MM.1S (cell line): Measurements from ENCODE around the gene RET.

Experiments
- DNase-seq: peaks from one replicate; pipeline ENCODE4 v3.0.0-alpha.2; 2015
- H2AFZ ChIP-seq: fragments of 300-600 bp; sonication (generic); 2 replicates; pipeline ENCODE4 v1.6.0; 2016; ENCODE audit warnings: antibody characterized with exemption, low read length
- H3F3A ChIP-seq: fragments of 300-600 bp; sonication (generic); 2 replicates; pipeline ENCODE4 v1.6.1; 2016; ENCODE audit warnings: mild to moderate bottlenecking, antibody characterized with exemption, low read length, moderate library complexity, mixed read lengths; ENCODE audit not compliant: insufficient read depth
- H3K27ac ChIP-seq: fragments of 300-600 bp; sonication (generic); 2 replicates; pipeline ENCODE4 v1.5.1; 2016; ENCODE audit warnings: mild to moderate bottlenecking, low read length
- H3K27me3 ChIP-seq: fragments of 300-600 bp; sonication (generic); replicated peaks from 2 replicates; pipeline ENCODE4 v1.6.0; 2016; ENCODE audit warnings: low read length; ENCODE audit not compliant: insufficient read depth
- H3K36me3 ChIP-seq: fragments of 300-600 bp; sonication (generic); replicated peaks from 2 replicates; pipeline ENCODE4 v1.6.1; 2016; ENCODE audit warnings: mild to moderate bottlenecking, low read length, mixed read lengths; ENCODE audit not compliant: insufficient read depth
- H3K4me1 ChIP-seq: fragments of 300-600 bp; sonication (generic); 2 replicates; pipeline ENCODE4 v1.6.1; 2016; ENCODE audit warnings: low read length, mixed read lengths
- H3K4me2 ChIP-seq: fragments of 300-600 bp; sonication (generic); 2 replicates; pipeline ENCODE4 v1.6.0; 2016; ENCODE audit warnings: low read depth, low read length
- H3K4me3 ChIP-seq: fragments of 300-600 bp; sonication (generic); 2 replicates; pipeline ENCODE4 v1.5.1; 2016; ENCODE audit warnings: low read length, mixed read lengths
- H3K79me2 ChIP-seq: fragments of 300-600 bp; sonication (generic); 2 replicates; pipeline ENCODE4 v1.6.1; 2016; ENCODE audit warnings: mixed run types, low read length, mixed read lengths
- H3K9ac ChIP-seq: fragments of 300-600 bp; sonication (generic); 2 replicates; pipeline ENCODE4 v1.6.1; 2016; ENCODE audit warnings: low read length, mixed read lengths
- H3K9me2 ChIP-seq: fragments of 300-600 bp; sonication (generic); replicated peaks from 2 replicates; pipeline ENCODE4 v1.6.1; 2016; ENCODE audit warnings: mild to moderate bottlenecking, low read length, mixed read lengths; ENCODE audit not compliant: insufficient read depth
- H3K9me3 ChIP-seq: fragments of 300-600 bp; sonication (generic); replicated peaks from 2 replicates; pipeline ENCODE4 v1.6.1; 2016; ENCODE audit warnings: mild to moderate bottlenecking, low read length, mixed read lengths; ENCODE audit not compliant: insufficient read depth
- H4K20me1 ChIP-seq: fragments of 300-600 bp; sonication (generic); 2 replicates; pipeline ENCODE4 v1.6.1; 2016; ENCODE audit warnings: mild to moderate bottlenecking, low read length, moderate library complexity, mixed read lengths; ENCODE audit not compliant: insufficient read depth
- EZH2 ChIP-seq: fragments of 300-600 bp; sonication (generic); optimal IDR thresholded peaks from 2 replicates; pipeline ENCODE3; 2017; ENCODE audit warnings: low read depth, mild to moderate bottlenecking, antibody characterized with exemption, low read length, mixed read lengths
- EZH2phosphoT487 ChIP-seq: fragments of 300-600 bp; sonication (generic); IDR thresholded peaks from 2 replicates; pipeline ENCODE4 v1.6.1; 2018; ENCODE audit warnings: antibody characterized with exemption, low read length
- TF ChIP-seq, protein P1 (sequence below): fragments of 300-600 bp; sonication (generic); IDR thresholded peaks from 2 replicates; pipeline ENCODE4 v1.5.1; 2016; ENCODE audit warnings: antibody characterized with exemption, low read length, mixed read lengths

Gene RET

GRCh38 chr10:43046288-43046991 is 30.4 kb upstream of the RET start:
- no peak for DNase-seq
- Histone ChIP-seq H3K79me2 (no peaks in the 10 kb centered on the region), H4K20me1 (no peaks in the 10 kb centered on the region), H3K9me3 (no peaks in the 10 kb centered on the region), H3K36me3 (no peaks in the 10 kb centered on the region), H3K27me3 (no peaks in the 10 kb centered on the region), H2AFZ (no peak overlapping the region), H3K4me3 (no peak overlapping the region), H3K9me2 (no peaks in the 10 kb centered on the region), H3K27ac (no peak overlapping the region), H3K4me2 (no peak overlapping the region), H3F3A (no peaks in the 10 kb centered on the region), H3K4me1 (no peaks in the 10 kb centered on the region), H3K9ac (no peak overlapping the region)
- TF ChIP-seq EZH2phosphoT487: no peak
- TF ChIP-seq, protein P1, sequence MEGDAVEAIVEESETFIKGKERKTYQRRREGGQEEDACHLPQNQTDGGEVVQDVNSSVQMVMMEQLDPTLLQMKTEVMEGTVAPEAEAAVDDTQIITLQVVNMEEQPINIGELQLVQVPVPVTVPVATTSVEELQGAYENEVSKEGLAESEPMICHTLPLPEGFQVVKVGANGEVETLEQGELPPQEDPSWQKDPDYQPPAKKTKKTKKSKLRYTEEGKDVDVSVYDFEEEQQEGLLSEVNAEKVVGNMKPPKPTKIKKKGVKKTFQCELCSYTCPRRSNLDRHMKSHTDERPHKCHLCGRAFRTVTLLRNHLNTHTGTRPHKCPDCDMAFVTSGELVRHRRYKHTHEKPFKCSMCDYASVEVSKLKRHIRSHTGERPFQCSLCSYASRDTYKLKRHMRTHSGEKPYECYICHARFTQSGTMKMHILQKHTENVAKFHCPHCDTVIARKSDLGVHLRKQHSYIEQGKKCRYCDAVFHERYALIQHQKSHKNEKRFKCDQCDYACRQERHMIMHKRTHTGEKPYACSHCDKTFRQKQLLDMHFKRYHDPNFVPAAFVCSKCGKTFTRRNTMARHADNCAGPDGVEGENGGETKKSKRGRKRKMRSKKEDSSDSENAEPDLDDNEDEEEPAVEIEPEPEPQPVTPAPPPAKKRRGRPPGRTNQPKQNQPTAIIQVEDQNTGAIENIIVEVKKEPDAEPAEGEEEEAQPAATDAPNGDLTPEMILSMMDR: no peak

GRCh38 chr10:43047288-43047970 is 29.4 kb upstream of the RET start:
- H3K9me3 ChIP-seq: no peaks in the 10 kb centered on the region
- no peak overlapping the region for H3K4me2 ChIP-seq
- no peak overlapping the region for H2AFZ ChIP-seq
- H3K4me1 ChIP-seq: no peaks in the 10 kb centered on the region
- H4K20me1 ChIP-seq: no peaks in the 10 kb centered on the region
- H3K9me2 ChIP-seq: no peaks in the 10 kb centered on the region
- H3K27me3 ChIP-seq: no peaks in the 10 kb centered on the region
- H3K36me3 ChIP-seq: no peaks in the 10 kb centered on the region
- H3K4me3 ChIP-seq: no peak overlapping the region
- TF ChIP-seq, protein P1: no peak
- TF ChIP-seq EZH2: no peak
- TF ChIP-seq EZH2phosphoT487: no peak
- DNase-seq: no peak
- no peaks in the 10 kb centered on the region for H3F3A ChIP-seq
- no peaks in the 10 kb centered on the region for H3K79me2 ChIP-seq
- no peak overlapping the region for H3K27ac ChIP-seq
- H3K9ac ChIP-seq: no peak overlapping the region

DNA sequence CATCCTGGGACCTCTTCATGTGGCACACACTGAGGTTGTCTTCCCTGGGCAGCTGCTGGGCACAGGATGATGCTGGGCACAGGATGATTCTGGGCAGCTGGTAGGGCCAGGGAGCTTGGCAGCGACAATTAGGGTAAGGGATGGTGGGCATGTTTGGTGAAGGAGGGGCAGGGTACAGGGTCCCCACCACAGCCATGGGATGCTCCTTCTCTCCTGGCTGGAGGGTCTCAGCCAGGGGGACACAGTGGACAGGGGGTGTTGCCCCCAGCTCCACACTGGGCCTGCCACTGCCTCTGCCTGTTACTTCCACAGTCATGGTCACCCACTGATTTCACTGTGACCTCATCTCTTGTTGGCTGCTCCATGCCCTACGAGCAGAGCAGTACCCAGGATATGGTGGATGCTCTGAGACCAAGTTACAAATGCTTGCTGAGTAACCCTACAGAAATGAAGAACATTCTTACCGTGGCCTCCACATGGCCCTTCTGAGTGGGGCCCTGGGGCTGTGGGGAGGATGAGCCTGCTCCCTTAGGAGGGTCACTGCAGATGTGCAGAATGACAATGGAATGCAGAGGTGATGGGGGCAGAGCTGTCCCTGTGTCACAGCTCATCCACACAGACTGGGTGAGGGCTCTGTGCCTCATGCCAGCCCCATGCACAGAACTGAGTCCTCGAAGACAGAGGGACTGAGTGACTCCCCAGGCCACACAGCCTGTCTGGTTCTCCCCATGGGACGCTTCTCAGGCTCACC is 28.4 kb upstream of the RET start:
- Histone ChIP-seq H3K79me2 (no peaks in the 10 kb centered on the region), H3F3A (no peaks in the 10 kb centered on the region), H2AFZ (no peak overlapping the region), H3K27me3 (no peaks in the 10 kb centered on the region), H3K4me1 (no peaks in the 10 kb centered on the region), H4K20me1 (no peaks in the 10 kb centered on the region), H3K9me2 (no peaks in the 10 kb centered on the region), H3K9me3 (no peaks in the 10 kb centered on the region), H3K4me2 (no peak overlapping the region), H3K27ac (no peak overlapping the region), H3K4me3 (no peak overlapping the region), H3K9ac (no peak overlapping the region), H3K36me3 (no peaks in the 10 kb centered on the region)
- DNase-seq: no peak
- TF ChIP-seq, protein P1: no peak
- TF ChIP-seq EZH2phosphoT487: no peak
- no peak for TF ChIP-seq EZH2
